Measurements from ENCODE around the gene PDCD2L. TPM values are rescaled to one million over a fixed set of nuclear protein-coding genes. Genes with fewer than 3 reads are reported as not detected.
A peak's percentile ranks its signal among the peaks of the same experiment; 100 is the strongest.

Gene PDCD2L
- total RNA-seq, 1 experiment from 2014 or later: 27.1 TPM

DNA sequence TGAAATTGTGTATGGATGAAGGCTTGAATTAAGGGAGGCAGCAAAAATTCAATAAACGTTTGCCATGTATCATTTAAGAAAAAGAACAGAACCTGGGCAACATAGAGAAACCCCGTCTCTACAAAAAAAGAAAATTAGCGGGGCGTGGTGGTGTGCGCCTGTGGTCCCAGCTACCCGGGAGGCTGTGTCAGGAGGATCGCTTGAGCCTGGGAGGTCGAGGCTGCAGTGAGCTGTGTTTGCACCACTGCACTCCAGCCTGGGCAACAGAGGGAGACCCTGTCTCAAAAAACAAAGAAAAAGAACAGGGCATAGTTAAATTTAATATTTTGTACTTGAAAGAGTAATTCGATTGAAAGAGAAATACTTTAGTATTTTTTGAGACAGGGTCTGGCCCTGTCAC is 25.4 kb downstream of the PDCD2L start:
- Histone ChIP-seq H3K27ac (ENCODE audit: low read depth, low read length, poor library complexity, severe bottlenecking) (no peak overlapping the region), H3K4me1 (ENCODE audit: insufficient read depth, low read length, poor library complexity, severe bottlenecking) (peaks cover 15% of the 10 kb centered on the region), H3K9me3 (ENCODE audit: low read depth, low read length, poor library complexity, severe bottlenecking) (no peaks in the 10 kb centered on the region), H3K36me3 (ENCODE audit: insufficient read depth, low read length, poor library complexity, severe bottlenecking) (peaks cover 32% of the 10 kb centered on the region), H3K4me3 (ENCODE audit: low read depth, low read length, poor library complexity, severe bottlenecking) (peak overlapping the region; percentile 93), H3K27me3 (replicated peaks; ENCODE audit: insufficient read depth, low read depth, low read length, poor library complexity) (no peaks in the 10 kb centered on the region)
- CTCF ChIA-PET: no interaction called here
- TF ChIP-seq, protein P1, sequence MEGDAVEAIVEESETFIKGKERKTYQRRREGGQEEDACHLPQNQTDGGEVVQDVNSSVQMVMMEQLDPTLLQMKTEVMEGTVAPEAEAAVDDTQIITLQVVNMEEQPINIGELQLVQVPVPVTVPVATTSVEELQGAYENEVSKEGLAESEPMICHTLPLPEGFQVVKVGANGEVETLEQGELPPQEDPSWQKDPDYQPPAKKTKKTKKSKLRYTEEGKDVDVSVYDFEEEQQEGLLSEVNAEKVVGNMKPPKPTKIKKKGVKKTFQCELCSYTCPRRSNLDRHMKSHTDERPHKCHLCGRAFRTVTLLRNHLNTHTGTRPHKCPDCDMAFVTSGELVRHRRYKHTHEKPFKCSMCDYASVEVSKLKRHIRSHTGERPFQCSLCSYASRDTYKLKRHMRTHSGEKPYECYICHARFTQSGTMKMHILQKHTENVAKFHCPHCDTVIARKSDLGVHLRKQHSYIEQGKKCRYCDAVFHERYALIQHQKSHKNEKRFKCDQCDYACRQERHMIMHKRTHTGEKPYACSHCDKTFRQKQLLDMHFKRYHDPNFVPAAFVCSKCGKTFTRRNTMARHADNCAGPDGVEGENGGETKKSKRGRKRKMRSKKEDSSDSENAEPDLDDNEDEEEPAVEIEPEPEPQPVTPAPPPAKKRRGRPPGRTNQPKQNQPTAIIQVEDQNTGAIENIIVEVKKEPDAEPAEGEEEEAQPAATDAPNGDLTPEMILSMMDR (conservative IDR thresholded peaks at IDR 0.05; ENCODE audit: low read depth, low read length): no peak
- no peak for TF ChIP-seq EZH2 (IDR thresholded peaks at IDR 0.05; ENCODE audit: borderline replicate concordance, low read depth, low read length, poor library complexity, severe bottlenecking)
- no peak for DNase-seq (ENCODE audit: low spot score)
- BruUV-seq (replicated peaks): no TSS peak
- intact Hi-C loops (cut with micrococcal nuclease; ENCODE audit: unreplicated experiment): no loop called here
- POLR2A ChIA-PET (ENCODE audit: low non-redundant PET): no interaction called here

DNA sequence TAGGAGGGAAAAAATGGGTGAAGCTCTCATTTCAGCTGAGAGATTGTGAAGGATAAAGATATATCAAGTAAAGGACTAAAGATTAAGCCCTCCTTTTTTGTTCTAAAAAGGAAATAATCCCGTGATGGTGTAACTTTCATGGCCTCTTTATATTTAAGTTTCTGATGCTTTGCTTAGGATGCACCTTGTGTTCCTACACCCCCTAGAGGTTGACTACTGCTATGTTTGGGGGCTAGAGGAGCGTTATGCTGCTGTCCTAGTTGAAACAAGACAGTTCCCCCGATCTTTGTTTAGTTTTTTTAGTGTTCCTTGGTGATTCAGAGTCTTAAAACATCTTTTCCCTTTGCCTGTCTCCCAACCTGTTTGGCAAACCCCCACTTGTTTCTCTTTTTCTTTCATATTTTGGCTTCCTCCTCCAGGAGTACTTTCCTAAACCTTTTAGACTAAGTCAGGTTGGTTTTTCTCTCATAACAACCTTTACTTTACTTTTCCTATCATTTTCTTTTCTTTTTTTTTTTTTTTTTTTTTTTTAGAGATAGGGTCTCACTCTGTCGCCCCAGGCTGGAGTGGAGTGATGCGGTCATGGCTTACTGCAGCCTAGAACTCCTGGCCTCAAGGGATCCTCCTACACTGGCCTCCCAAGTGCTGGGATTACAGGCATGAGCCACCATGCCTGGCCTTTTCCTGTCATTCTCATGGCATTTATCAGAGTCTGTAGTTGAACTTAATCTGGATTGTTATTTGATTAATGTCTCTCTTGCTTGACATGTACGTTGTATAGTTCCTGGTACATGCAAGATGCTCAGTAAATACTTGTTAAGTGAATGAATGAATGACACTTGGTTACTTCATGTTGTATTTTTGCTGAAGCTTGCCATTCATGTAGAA is 26.8 kb downstream of the PDCD2L start:
- no TSS peak for BruUV-seq (replicated peaks)
- Histone ChIP-seq H3K4me1 (ENCODE audit: insufficient read depth, low read length, poor library complexity, severe bottlenecking) (peaks cover 15% of the 10 kb centered on the region), H3K4me3 (ENCODE audit: low read depth, low read length, poor library complexity, severe bottlenecking) (peak overlapping the region; percentile 93), H3K27me3 (replicated peaks; ENCODE audit: insufficient read depth, low read depth, low read length, poor library complexity) (no peaks in the 10 kb centered on the region), H3K27ac (ENCODE audit: low read depth, low read length, poor library complexity, severe bottlenecking) (no peak overlapping the region), H3K9me3 (ENCODE audit: low read depth, low read length, poor library complexity, severe bottlenecking) (no peaks in the 10 kb centered on the region), H3K36me3 (ENCODE audit: insufficient read depth, low read length, poor library complexity, severe bottlenecking) (peaks cover 47% of the 10 kb centered on the region)
- ChIA-PET POLR2A (ENCODE audit: low non-redundant PET) (no interaction called here), CTCF (interaction anchor here (0.6 kb wide), 1 partner anchor 77 kb away, joined by 9 read pairs; no protein-coding TSS in a partner anchor)
- intact Hi-C loops (cut with micrococcal nuclease; ENCODE audit: unreplicated experiment): no loop called here
- peak; percentile 73 for DNase-seq (ENCODE audit: low spot score)
- no peak for TF ChIP-seq EZH2 (IDR thresholded peaks at IDR 0.05; ENCODE audit: borderline replicate concordance, low read depth, low read length, poor library complexity, severe bottlenecking)
- TF ChIP-seq, protein P1 (conservative IDR thresholded peaks at IDR 0.05; ENCODE audit: low read depth, low read length): peak; percentile 76

DNA sequence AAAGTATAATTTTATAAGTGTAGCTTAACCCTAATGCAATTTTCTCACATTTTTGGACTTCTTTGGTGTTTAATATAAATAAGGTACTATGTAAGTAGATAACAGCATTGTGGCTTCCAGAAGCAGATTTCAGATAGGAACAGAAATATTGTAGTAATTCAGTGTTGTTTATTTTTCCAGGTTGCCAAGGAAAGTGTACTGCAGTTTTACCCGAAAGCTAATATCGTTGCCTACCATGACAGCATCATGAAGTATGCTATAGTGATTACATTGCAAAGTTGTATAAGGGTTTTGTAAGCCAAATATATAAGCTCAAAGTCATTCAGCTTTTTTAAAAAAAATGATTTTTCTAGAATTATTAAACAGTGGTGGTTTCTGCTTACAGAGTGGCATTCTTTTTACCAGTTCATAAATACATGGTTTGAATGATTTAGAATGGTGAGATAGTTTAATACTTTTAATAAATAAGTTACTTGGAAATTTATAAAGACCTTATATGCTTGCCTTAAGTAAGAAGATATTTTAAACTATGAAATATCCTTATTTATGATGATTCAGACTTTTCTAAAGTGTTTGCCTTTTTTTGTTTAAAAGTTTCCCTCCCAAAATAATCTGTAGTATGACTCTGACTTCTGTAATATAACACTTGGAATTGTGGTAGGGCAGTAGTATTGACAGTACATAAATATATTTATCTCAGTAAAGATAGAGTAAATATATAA is 27.6 kb downstream of the PDCD2L start:
- TF ChIP-seq EZH2 (IDR thresholded peaks at IDR 0.05; ENCODE audit: borderline replicate concordance, low read depth, low read length, poor library complexity, severe bottlenecking): no peak
- TF ChIP-seq, protein P1 (conservative IDR thresholded peaks at IDR 0.05; ENCODE audit: low read depth, low read length): no peak
- ChIA-PET POLR2A (ENCODE audit: low non-redundant PET) (no interaction called here), CTCF (interaction anchor here (0.6 kb wide), 1 partner anchor 1865 kb away, joined by 3 read pairs; no protein-coding TSS in a partner anchor)
- Histone ChIP-seq H3K27me3 (replicated peaks; ENCODE audit: insufficient read depth, low read depth, low read length, poor library complexity) (no peaks in the 10 kb centered on the region), H3K27ac (ENCODE audit: low read depth, low read length, poor library complexity, severe bottlenecking) (no peak overlapping the region), H3K36me3 (ENCODE audit: insufficient read depth, low read length, poor library complexity, severe bottlenecking) (peaks cover 55% of the 10 kb centered on the region), H3K4me1 (ENCODE audit: insufficient read depth, low read length, poor library complexity, severe bottlenecking) (peaks cover 15% of the 10 kb centered on the region), H3K9me3 (ENCODE audit: low read depth, low read length, poor library complexity, severe bottlenecking) (no peaks in the 10 kb centered on the region), H3K4me3 (ENCODE audit: low read depth, low read length, poor library complexity, severe bottlenecking) (no peak overlapping the region)
- DNase-seq (ENCODE audit: low spot score): no peak
- BruUV-seq (replicated peaks): no TSS peak
- intact Hi-C loops (cut with micrococcal nuclease; ENCODE audit: unreplicated experiment): no loop called here
